MCF 10A (cell line): ENCODE results near the gene APOA4. TPM values are rescaled to one million over a fixed set of nuclear protein-coding genes. Genes with fewer than 3 reads are reported as not detected.

Experiments
- BruUV-seq: library from RNA; stranded (reverse); fragments of 400-500 nt; replicated peaks from 2 replicates; lab custom pipeline; 2021; lab: Mats Ljungman, UMichigan
- CTCF ChIA-PET: fragments of 300-600 bp; sonication (Branson Sonifier 250); formaldehyde crosslinking; extraction: SDS; loops from one replicate; lab custom pipeline; 2021; ENCODE audit warnings: antibody characterized with exemption, inconsistent platforms; lab: Yijun Ruan, JAX
- POLR2A ChIA-PET: fragments of 300-600, 350-650 bp; sonication (Branson Sonifier 250); formaldehyde crosslinking; extraction: SDS; loops from one replicate; lab custom pipeline; 2020; ENCODE audit warnings: antibody characterized with exemption, inconsistent platforms; lab: Yijun Ruan, JAX
- DNase-seq: peaks from one replicate; pipeline ENCODE4 v3.0.0-alpha.2; 2018; ENCODE audit not compliant: unreplicated experiment
- H3K27ac Mint-ChIP-seq: one replicate; pipeline ENCODE4 v1.8.0; 2022; ENCODE audit warnings: mild to moderate bottlenecking, low read depth, mixed read lengths; ENCODE audit not compliant: unreplicated experiment
- H3K27me3 Mint-ChIP-seq: one replicate; pipeline ENCODE4 v1.8.0; 2022; ENCODE audit warnings: mixed read lengths; ENCODE audit not compliant: insufficient read depth, unreplicated experiment
- H3K36me3 Mint-ChIP-seq: one replicate; pipeline ENCODE4 v1.8.0; 2022; ENCODE audit warnings: mild to moderate bottlenecking, moderate library complexity, mixed read lengths; ENCODE audit not compliant: insufficient read depth, unreplicated experiment
- H3K4me1 Mint-ChIP-seq: one replicate; pipeline ENCODE4 v1.8.0; 2022; ENCODE audit warnings: mixed read lengths; ENCODE audit not compliant: insufficient read depth, unreplicated experiment
- H3K4me3 Mint-ChIP-seq: one replicate; pipeline ENCODE4 v1.8.0; 2022; ENCODE audit warnings: mild to moderate bottlenecking, moderate library complexity, mixed read lengths; ENCODE audit not compliant: unreplicated experiment
- H3K9me3 Mint-ChIP-seq: one replicate; pipeline ENCODE4 v1.8.0; 2022; ENCODE audit warnings: mixed read lengths; ENCODE audit not compliant: unreplicated experiment
- CTCF ChIP-seq: fragments of 200-600 bp; IDR thresholded peaks from one replicate; pipeline ENCODE4 v1.8.0; 2022; ENCODE audit warnings: antibody characterized with exemption, mild to moderate bottlenecking; ENCODE audit not compliant: unreplicated experiment
- intact Hi-C: fragments of 100-400 bp; cut with micrococcal nuclease; formaldehyde crosslinking; loops from 2 replicates; pipeline ENCODE4 v1.14.1; 2022
- total RNA-seq: library from RNA; stranded (reverse); gene quantifications from 2 replicates; pipeline ENCODE4 v1.2.3, GENCODE V29; 2022

APOA4 gene
- total RNA-seq, 1 experiment from 2014 or later: not detected

DNA sequence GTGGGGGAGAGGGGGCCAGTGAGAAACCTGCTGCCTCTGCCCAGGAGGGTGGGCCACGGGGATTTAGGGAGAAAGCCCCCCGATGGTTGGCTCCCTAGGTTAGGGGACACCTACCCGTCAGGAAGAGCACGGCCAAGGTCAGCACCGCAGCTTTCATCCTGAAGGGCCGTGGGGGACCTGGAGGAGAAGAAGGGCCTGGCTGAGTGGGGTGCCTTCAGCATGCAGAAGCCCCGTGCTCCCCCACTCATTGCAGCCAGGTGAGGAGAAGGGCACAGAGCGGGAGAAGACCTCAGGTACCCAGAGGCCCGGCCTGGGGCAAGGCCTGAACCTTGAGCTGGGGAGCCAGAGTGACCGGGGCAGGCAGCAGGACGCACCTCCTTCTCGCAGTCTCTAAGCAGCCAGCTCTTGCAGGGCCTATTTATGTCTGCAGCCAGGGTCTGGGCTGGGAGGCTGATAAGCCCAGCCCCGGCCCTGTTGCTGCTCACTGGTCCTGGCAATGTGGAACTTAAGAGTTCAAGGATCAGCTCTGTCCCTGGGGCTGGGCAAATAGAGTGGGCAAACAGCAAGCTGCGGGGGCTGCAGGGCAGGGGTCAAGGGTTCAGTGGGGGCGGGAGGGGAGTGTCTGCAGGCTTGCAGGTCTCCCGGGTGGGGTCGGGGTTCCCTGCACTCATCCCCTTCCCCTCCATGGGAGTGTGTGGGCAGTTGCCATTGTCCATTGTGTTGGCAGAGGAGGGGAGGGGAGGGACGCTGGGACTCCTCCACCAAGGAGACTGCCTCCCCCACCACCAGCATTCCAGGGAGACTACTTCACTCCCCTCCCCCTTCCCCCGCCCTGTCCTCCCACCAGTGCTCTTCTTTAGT lies 14.4 kb upstream of the APOA4 start, which contains the start of gene APOA1:
TSS of gene APOA1 (minus strand) at position 392 of the 861 bp plus-strand sequence. CDS start at position 157, 235 bp downstream.
- Mint-ChIP-seq H3K4me3 (no peak within 1 kb of the TSS), H3K4me1 (no peaks in the 10 kb centered on the region), H3K9me3 (no peaks in the 10 kb centered on the region), H3K27me3 (no peaks in the 10 kb centered on the region), H3K27ac (no peak within 1 kb of the TSS), H3K36me3 (peaks cover 5% of the 10 kb centered on the region)
- ChIA-PET CTCF (interaction anchor here (1.0 to 7.0 kb wide), 8 partner anchors 15 to 104 kb away, joined by 3 to 124 read pairs (median 14); partner anchors contain the start of genes APOA5 and ZPR1), POLR2A (interaction anchor here (1.6 kb wide), 1 partner anchor 50 kb away, joined by 13 read pairs; the partner anchor contains the start of gene ZPR1)
- TF ChIP-seq CTCF: no peak
- no peak for DNase-seq
- no TSS peak for BruUV-seq
- intact Hi-C loops: loop anchor here (2.0 kb wide), 1 partner anchor 105 kb away; no protein-coding TSS in a partner anchor

DNA sequence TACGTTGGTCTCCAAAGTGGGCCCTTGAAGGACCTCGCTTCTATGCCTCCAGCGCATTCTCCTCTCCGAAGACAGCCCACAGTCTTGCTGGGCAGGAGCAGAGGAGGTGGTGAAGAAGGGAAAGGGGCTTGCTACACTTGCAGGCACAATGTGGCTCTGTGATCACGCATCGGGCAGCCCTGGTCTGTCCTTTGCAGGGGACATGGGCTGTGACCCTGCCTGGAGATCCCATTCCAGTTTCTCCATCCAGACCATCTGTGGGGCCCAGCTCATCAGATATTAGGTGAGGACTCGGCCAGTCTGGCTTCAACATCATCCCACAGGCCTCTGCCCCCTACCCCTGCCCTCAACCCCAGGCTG lies 13.5 kb upstream of the APOA4 start:
- peaks cover 5% of the 10 kb centered on the region for H3K36me3 Mint-ChIP-seq
- no peaks in the 10 kb centered on the region for H3K27me3 Mint-ChIP-seq
- intact Hi-C loops: loop anchor here (1.0 to 2.0 kb wide), 3 partner anchors 45 to 270 kb away; partner anchors contain the start of gene APOA5
- no peak overlapping the region for H3K4me3 Mint-ChIP-seq
- no peaks in the 10 kb centered on the region for H3K4me1 Mint-ChIP-seq
- DNase-seq: no peak
- POLR2A ChIA-PET: interaction anchor here (0.6 to 1.6 kb wide), 5 partner anchors 16 to 65 kb away, joined by 4 to 13 read pairs (median 6); partner anchors contain the start of genes BUD13 and ZPR1
- H3K9me3 Mint-ChIP-seq: no peaks in the 10 kb centered on the region
- TF ChIP-seq CTCF: no peak
- H3K27ac Mint-ChIP-seq: no peak overlapping the region
- no TSS peak for BruUV-seq
- CTCF ChIA-PET: interaction anchor here (0.6 to 7.0 kb wide), 31 partner anchors 11 to 517 kb away, joined by 3 to 124 read pairs (median 4); partner anchors contain the start of genes APOA5 and ZPR1

DNA sequence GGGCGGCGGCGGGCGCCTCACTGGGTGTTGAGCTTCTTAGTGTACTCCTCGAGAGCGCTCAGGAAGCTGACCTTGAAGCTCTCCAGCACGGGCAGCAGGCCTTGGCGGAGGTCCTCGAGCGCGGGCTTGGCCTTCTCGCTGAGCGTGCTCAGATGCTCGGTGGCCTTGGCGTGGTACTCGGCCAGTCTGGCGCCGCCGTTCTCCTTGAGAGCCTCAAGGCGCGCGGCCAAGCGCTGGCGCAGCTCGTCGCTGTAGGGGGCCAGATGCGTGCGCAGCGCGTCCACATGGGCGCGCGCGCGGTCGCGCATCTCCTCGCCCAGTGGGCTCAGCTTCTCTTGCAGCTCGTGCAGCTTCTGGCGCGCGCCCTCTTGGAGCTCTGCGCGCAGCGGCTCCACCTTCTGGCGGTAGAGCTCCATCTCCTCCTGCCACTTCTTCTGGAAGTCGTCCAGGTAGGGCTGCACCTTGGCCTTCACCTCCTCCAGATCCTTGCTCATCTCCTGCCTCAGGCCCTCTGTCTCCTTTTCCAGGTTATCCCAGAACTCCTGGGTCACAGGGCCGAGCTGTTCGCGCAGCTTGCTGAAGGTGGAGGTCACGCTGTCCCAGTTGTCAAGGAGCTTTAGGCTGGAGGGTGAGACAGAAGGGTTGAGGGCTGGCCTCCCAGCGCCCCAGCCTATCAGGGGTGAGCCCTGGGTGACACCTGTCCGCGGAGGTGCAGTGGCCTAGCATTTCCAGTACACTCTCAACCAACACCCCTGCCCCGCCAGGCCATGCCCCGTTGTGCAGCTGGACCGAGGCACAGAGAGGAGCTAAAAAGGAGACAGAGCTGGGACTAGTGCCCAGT lies 12.9 kb upstream of the APOA4 start:
- ChIA-PET CTCF (interaction anchor here (0.6 to 7.0 kb wide), 44 partner anchors 10 to 1511 kb away, joined by 3 to 124 read pairs (median 4); partner anchors contain the start of genes APOA5, BUD13, PCSK7 and ZPR1), POLR2A (interaction anchor here (0.5 to 1.6 kb wide), 10 partner anchors 16 to 1504 kb away, joined by 3 to 13 read pairs (median 4); partner anchors contain the start of genes BUD13 and ZPR1)
- Mint-ChIP-seq H3K27me3 (no peaks in the 10 kb centered on the region), H3K27ac (no peak overlapping the region), H3K9me3 (no peaks in the 10 kb centered on the region), H3K36me3 (peaks cover 5% of the 10 kb centered on the region), H3K4me3 (peak overlapping the region; percentile 43), H3K4me1 (no peaks in the 10 kb centered on the region)
- DNase-seq: peak; percentile 95
- peak; percentile 67 for TF ChIP-seq CTCF
- intact Hi-C loops: loop anchor here (1.0 to 2.0 kb wide), 3 partner anchors 45 to 270 kb away; partner anchors contain the start of gene APOA5
- BruUV-seq: no TSS peak
